ENCODE measurements around the gene GALNT2. TPM values are rescaled to one million over a fixed set of nuclear protein-coding genes. Genes with fewer than 3 reads are reported as not detected.
A peak's percentile ranks its signal among the peaks of the same experiment; 100 is the strongest.

Gene GALNT2
- total and polyA plus RNA-seq, 7 donors = 8.4 to 43.8 (median 37.1) TPM

DNA sequence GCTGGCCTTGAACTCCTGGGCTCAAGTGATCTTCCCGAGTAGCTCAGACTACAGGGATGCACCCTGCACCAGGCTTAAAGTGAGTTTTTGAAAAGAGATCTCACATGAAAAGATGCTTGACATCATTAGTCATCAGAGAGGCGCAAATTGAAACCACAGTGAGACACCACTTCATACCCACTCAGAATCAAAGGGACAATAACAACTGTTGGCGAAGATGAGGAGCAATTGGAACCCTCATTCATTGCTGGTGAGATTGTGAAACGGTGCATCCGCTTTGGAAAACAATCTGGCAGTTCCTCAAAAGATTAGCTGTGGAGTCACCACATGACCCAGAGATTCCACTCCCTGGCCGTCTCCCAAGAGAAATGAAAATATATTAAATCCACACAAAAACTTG is 236.8 kb downstream of the GALNT2 start:
- H3K9me3 ChIP-seq = no peaks in the 10 kb centered on the region
- no peaks in the 10 kb centered on the region for H3K36me3 ChIP-seq
- H3K4me1 ChIP-seq = no peaks in the 10 kb centered on the region
- no peaks in the 10 kb centered on the region for H3K27me3 ChIP-seq
- TF ChIP-seq POLR2AphosphoS5 (IDR thresholded peaks at IDR 0.05) (peak in 1 of 4 donors; percentile 15), POLR2A (IDR thresholded peaks at IDR 0.05) (no peak), CTCF (IDR thresholded peaks at IDR 0.05) (no peak), EP300 (IDR thresholded peaks at IDR 0.05) (no peak)
- WGBS, 2 donors = 62 to 65% methylated on average over 6 of the region's 6 CpGs
- intact Hi-C loops (cut with DNase I) = no loop called here
- no peak overlapping the region for H3K4me3 ChIP-seq
- H3K27ac ChIP-seq = no peak overlapping the region
- no peak for DNase-seq

- TF ChIP-seq EP300 (IDR thresholded peaks at IDR 0.05) = no peak
- no peak for TF ChIP-seq POLR2AphosphoS5 (IDR thresholded peaks at IDR 0.05)
- no peak for TF ChIP-seq CTCF (IDR thresholded peaks at IDR 0.05)
- TF ChIP-seq POLR2A (IDR thresholded peaks at IDR 0.05) = no peak
- Histone ChIP-seq H3K27ac (no peak overlapping the region), H3K9me3 (no peaks in the 10 kb centered on the region), H3K36me3 (no peaks in the 10 kb centered on the region), H3K4me3 (no peak overlapping the region), H3K27me3 (no peaks in the 10 kb centered on the region), H3K4me1 (peaks cover 0 to 2% (median 0%) of the 10 kb centered on the region in 4 donors)
- peak; percentile 22 for DNase-seq
- intact Hi-C loops (cut with DNase I) = no loop called here
- WGBS, 2 donors = 82 to 83% methylated on average over 4 of the region's 4 CpGs
Measured at GRCh38 chr1:230306169-230306568, 239.1 kb downstream of the GALNT2 start.

DNA sequence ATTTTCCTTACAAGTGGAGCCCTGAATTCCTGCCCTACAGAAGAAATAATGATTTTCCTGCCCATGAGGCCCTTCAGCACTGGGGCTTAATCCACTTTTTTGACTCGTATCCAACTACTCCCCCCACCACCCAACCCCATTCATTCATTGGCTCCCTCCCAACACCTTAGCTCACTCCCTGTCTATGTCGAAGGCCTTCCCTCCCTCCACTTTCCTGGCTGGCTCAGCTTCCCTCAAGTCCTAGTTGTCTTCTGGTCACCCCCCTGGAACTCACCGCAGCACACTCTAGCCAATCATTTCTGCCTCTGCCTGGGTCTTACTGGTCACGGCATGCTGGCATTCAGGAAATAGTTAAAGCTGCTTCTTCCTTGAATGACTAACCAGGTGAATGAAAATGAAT is 240.2 kb downstream of the GALNT2 start:
- Histone ChIP-seq H3K4me3 (no peak overlapping the region), H3K27ac (no peak overlapping the region), H3K9me3 (no peaks in the 10 kb centered on the region), H3K36me3 (no peaks in the 10 kb centered on the region), H3K4me1 (peaks cover 0 to 2% (median 0%) of the 10 kb centered on the region in 4 donors), H3K27me3 (no peaks in the 10 kb centered on the region)
- intact Hi-C loops (cut with DNase I) = no loop called here
- TF ChIP-seq POLR2AphosphoS5 (IDR thresholded peaks at IDR 0.05) (no peak), POLR2A (IDR thresholded peaks at IDR 0.05) (no peak), CTCF (IDR thresholded peaks at IDR 0.05) (no peak), EP300 (IDR thresholded peaks at IDR 0.05) (no peak)
- 63 to 64% methylated on average over 4 of the region's 4 CpGs for WGBS, 2 donors
- peak; percentile 57 for DNase-seq

DNA sequence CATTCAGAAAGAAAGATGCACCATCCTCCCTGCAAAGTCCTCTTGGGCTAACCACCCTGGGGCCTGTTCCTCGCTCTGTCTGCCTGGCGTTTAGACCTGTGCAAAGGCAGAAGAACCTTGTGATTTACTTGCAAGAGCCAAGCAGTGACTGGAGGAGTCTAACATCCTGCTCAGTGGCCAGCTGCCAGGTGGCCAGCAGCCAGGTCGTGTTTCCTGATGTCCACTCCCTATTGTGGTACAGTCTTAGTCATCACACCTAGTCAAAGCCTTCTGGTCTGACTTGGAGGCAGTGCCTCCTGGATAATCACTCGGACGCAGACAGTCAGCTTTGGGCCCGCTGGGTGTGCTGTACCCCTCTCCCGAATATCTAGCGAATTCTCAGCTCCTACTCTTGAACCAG is 241.0 kb downstream of the GALNT2 start:
- intact Hi-C loops (cut with DNase I) = no loop called here
- Histone ChIP-seq H3K27ac (no peak overlapping the region), H3K9me3 (no peaks in the 10 kb centered on the region), H3K4me3 (no peak overlapping the region), H3K27me3 (no peaks in the 10 kb centered on the region), H3K4me1 (peaks cover 0 to 2% (median 0%) of the 10 kb centered on the region in 4 donors), H3K36me3 (no peaks in the 10 kb centered on the region)
- peak; percentile 85 for DNase-seq
- TF ChIP-seq POLR2A (IDR thresholded peaks at IDR 0.05) = no peak
- TF ChIP-seq POLR2AphosphoS5 (IDR thresholded peaks at IDR 0.05) = peak in 2 of 4 donors; percentile 22 to 28
- no peak for TF ChIP-seq EP300 (IDR thresholded peaks at IDR 0.05)
- 44 to 78% methylated on average over 8 of the region's 8 CpGs for WGBS, 2 donors

DNA sequence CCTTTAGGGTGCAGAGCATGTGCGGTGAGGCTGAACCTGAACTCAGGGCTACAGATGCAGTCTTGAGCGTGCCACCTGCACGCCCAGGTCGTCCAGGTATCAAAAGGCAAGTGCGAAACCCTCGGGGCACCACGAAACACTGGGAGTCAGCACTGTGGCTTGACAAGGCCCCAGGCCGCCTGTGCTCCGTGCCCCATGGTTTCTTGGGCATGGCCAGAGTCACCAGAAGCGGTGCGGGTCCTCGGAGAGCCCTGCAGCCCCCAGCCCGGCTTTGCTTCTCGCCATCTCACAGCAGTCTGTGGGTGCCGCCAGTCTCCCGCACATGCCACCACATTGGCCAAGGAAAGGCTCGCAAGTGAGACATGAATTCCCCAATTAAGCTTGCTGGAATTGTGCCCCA is 241.8 kb downstream of the GALNT2 start:
- H3K9me3 ChIP-seq = no peaks in the 10 kb centered on the region
- no peaks in the 10 kb centered on the region for H3K27me3 ChIP-seq
- peak; percentile 57 for DNase-seq
- H3K4me1 ChIP-seq = peaks cover 0 to 2% (median 0%) of the 10 kb centered on the region in 4 donors
- H3K36me3 ChIP-seq = no peaks in the 10 kb centered on the region
- TF ChIP-seq POLR2AphosphoS5 (IDR thresholded peaks at IDR 0.05) = no peak
- TF ChIP-seq POLR2A (IDR thresholded peaks at IDR 0.05) = no peak
- no peak for TF ChIP-seq CTCF (IDR thresholded peaks at IDR 0.05)
- no peak for TF ChIP-seq EP300 (IDR thresholded peaks at IDR 0.05)
- 94 to 95% methylated on average over 17 of the region's 17 CpGs for WGBS, 2 donors
- H3K4me3 ChIP-seq = no peak overlapping the region
- intact Hi-C loops (cut with DNase I) = no loop called here
- H3K27ac ChIP-seq = no peak overlapping the region
